GM19328 (cell line): ENCODE measurements around the gene HAPLN2.
"Not testable (repeated sequence)": the region's sequence is repeated elsewhere in the genome, so short reads cannot be mapped to it uniquely, and the experiment has no call there.

Experiments used
- ATAC-seq: cut with Tn5 transposase; IDR thresholded peaks from one replicate; pipeline ENCODE4 v1.9.1; 2021; ENCODE audit warnings: mild to moderate bottlenecking, moderate library complexity; ENCODE audit not compliant: unreplicated experiment

The HAPLN2 gene

GRCh38 chr1:156618853-156619581 lies at the start of gene HAPLN2:
HAPLN2 (plus strand) TSS chr1:156619415; CDS start chr1:156623491, 4,076 bp downstream.
- no peak for ATAC-seq

GRCh38 chr1:156571261-156571852 lies 47.9 kb upstream of the HAPLN2 start:
- ATAC-seq = no peak

- ATAC-seq = no peak
Measured at GRCh38 chr1:156571919-156572662, 47.1 kb upstream of the HAPLN2 start, which contains the start of gene IQGAP3. IQGAP3 (minus strand) TSS chr1:156572565; CDS start chr1:156572529, 36 bp downstream.

- ATAC-seq = no peak
Measured at GRCh38 chr1:156572663-156573018, 46.6 kb upstream of the HAPLN2 start.

- no peak for ATAC-seq
Measured at GRCh38 chr1:156574039-156574633, 45.1 kb upstream of the HAPLN2 start.

- ATAC-seq = no peak
Measured at GRCh38 chr1:156577550-156577949, 41.7 kb upstream of the HAPLN2 start.

- ATAC-seq = no peak
Measured at GRCh38 chr1:156578055-156578454, 41.2 kb upstream of the HAPLN2 start.

GRCh38 chr1:156579472-156579871 lies 39.7 kb upstream of the HAPLN2 start, which contains the start of gene TTC24:
TTC24 (plus strand) TSS chr1:156579723; CDS start chr1:156581365, 1,642 bp downstream.
- no peak for ATAC-seq

- ATAC-seq = no peak
Measured at GRCh38 chr1:156581661-156582387, 37.4 kb upstream of the HAPLN2 start.

GRCh38 chr1:156582388-156583017 lies 36.7 kb upstream of the HAPLN2 start:
- no peak for ATAC-seq

- ATAC-seq = no peak
Measured at GRCh38 chr1:156583821-156584622, 35.2 kb upstream of the HAPLN2 start.

- ATAC-seq = no peak
Measured at GRCh38 chr1:156584813-156585212, 34.4 kb upstream of the HAPLN2 start.

GRCh38 chr1:156586323-156586722 lies 32.9 kb upstream of the HAPLN2 start:
- no peak for ATAC-seq

GRCh38 chr1:156586892-156587477 lies 32.2 kb upstream of the HAPLN2 start:
- no peak for ATAC-seq

GRCh38 chr1:156587927-156588326 lies 31.3 kb upstream of the HAPLN2 start:
- ATAC-seq = not testable (repeated sequence)

- ATAC-seq = no peak
Measured at GRCh38 chr1:156589546-156589945, 29.7 kb upstream of the HAPLN2 start.

- ATAC-seq = no peak
Measured at GRCh38 chr1:156590326-156591180, 28.7 kb upstream of the HAPLN2 start.

- no peak for ATAC-seq
Measured at GRCh38 chr1:156591181-156591431, 28.1 kb upstream of the HAPLN2 start.
